ENCODE measurements around the gene PPFIA1.

PPFIA1 gene

GRCh38 chr11:70414341-70415100, 144.0 kb downstream of the PPFIA1 start:
- no peak for TF ChIP-seq CTCF (IDR thresholded peaks at IDR 0.05; ENCODE audit: low read depth, low read length)
- no peak overlapping the region for H3K4me3 ChIP-seq (ENCODE audit: low read depth, low read length)

DNA sequence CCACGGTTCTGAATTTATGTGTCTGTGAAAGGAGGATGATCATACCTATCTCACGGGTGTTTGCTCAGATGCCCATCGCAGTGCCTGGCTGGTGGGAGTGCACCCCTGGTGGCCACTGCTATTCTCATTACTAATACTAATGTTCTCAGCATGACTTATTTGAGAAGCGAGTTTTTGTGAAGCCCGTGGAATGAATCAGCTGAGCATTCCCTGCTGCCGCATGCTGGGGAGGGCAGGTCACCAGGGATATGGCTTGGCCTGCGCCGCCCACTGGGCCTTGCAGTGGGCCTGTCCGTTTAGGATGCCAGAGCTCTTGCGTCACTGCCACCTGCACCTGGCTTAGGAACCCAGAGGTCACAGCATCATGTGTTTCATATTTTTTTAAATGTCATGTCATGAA, 144.7 kb downstream of the PPFIA1 start:
- peak; percentile 52 for TF ChIP-seq CTCF (IDR thresholded peaks at IDR 0.05; ENCODE audit: low read depth, low read length)
- no peak overlapping the region for H3K4me3 ChIP-seq (ENCODE audit: low read depth, low read length)

- H3K4me3 ChIP-seq (ENCODE audit: low read depth, low read length), result no peak overlapping the region
- TF ChIP-seq CTCF (IDR thresholded peaks at IDR 0.05; ENCODE audit: low read depth, low read length), result no peak
These were observed 145.3 kb downstream of the PPFIA1 start for GRCh38 chr11:70415642-70416395.

GRCh38 chr11:70416881-70417280, 146.4 kb downstream of the PPFIA1 start:
- TF ChIP-seq CTCF (IDR thresholded peaks at IDR 0.05; ENCODE audit: low read depth, low read length), result no peak
- no peak overlapping the region for H3K4me3 ChIP-seq (ENCODE audit: low read depth, low read length)

DNA sequence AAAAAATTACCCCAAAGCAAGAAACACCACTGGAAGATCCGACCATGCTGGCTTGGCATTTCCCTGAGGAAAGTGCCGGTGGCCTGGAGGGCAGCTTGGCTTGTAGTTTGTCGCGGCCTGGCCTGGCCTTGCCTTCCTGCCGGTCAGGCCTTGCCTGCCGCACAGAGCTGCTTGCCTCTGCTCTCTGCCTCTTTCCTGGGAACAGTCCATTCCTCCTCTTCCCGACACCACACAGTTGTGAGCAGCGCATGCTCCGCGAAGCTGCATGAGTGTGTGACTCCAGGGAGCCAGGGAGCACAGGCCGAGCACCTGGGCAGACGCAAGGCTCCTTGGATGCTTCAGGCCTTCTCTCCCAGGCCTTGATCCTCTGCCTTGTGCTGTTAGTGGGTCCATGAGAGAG, 147.6 kb downstream of the PPFIA1 start:
- TF ChIP-seq CTCF (IDR thresholded peaks at IDR 0.05; ENCODE audit: low read depth, low read length), result no peak
- no peak overlapping the region for H3K4me3 ChIP-seq (ENCODE audit: low read depth, low read length)

- no peak overlapping the region for H3K4me3 ChIP-seq (ENCODE audit: low read depth, low read length)
- TF ChIP-seq CTCF (IDR thresholded peaks at IDR 0.05; ENCODE audit: low read depth, low read length), result no peak
These were observed 149.0 kb downstream of the PPFIA1 start for GRCh38 chr11:70419307-70420007.

Data from WI38 (cell line).